Endometrial microvascular endothelial cells (primary cell): Measurements from ENCODE around the gene ARL8A. TPM values are rescaled to one million over a fixed set of nuclear protein-coding genes. Genes with fewer than 3 reads are reported as not detected.
"Not testable (repeated sequence)": the region's sequence is repeated elsewhere in the genome, so short reads cannot be mapped to it uniquely, and the experiment has no call there.

Source experiments
- in situ Hi-C: cut with HindIII; loops from 2 replicates; pipeline ENCODE4 v1.10.0; 2017; ENCODE audit warnings: low sequenced_read_pairs, low pct_unique_long_range_greater_than_20kb; ENCODE audit errors: inconsistent ontology term
- total RNA-seq: library from RNA; depleted of rRNA; stranded (reverse); fragments of >200 nt; gene quantifications from one replicate; pipeline ENCODE4 v1.2.3, GENCODE V29; 2015; ENCODE audit errors: inconsistent ontology term

The ARL8A gene
- total RNA-seq, 1 donor from 2014 or later: 30.5 TPM

GRCh38 chr1:202176949-202177927, 32.7 kb upstream of the ARL8A start:
- in situ Hi-C loops: no loop called here

- in situ Hi-C loops: no loop called here
Measured at GRCh38 chr1:202173993-202174392, 29.5 kb upstream of the ARL8A start.

- in situ Hi-C loops: no loop called here
Measured at GRCh38 chr1:202172015-202172355, 27.4 kb upstream of the ARL8A start.

GRCh38 chr1:202171292-202172014, 26.9 kb upstream of the ARL8A start:
- in situ Hi-C loops: no loop called here

- in situ Hi-C loops: no loop called here
Measured at GRCh38 chr1:202170726-202171125, 26.2 kb upstream of the ARL8A start.

- in situ Hi-C loops: no loop called here
Measured at GRCh38 chr1:202168861-202169260, 24.3 kb upstream of the ARL8A start.

- in situ Hi-C loops: no loop called here
Measured at GRCh38 chr1:202167708-202168415, 23.3 kb upstream of the ARL8A start.

GRCh38 chr1:202167054-202167453, 22.5 kb upstream of the ARL8A start:
- in situ Hi-C loops: not testable (repeated sequence)

- in situ Hi-C loops: no loop called here
Measured at GRCh38 chr1:202165942-202166843, 21.7 kb upstream of the ARL8A start.

- in situ Hi-C loops: no loop called here
Measured at GRCh38 chr1:202165267-202165941, 20.9 kb upstream of the ARL8A start.

GRCh38 chr1:202164271-202165037, 19.9 kb upstream of the ARL8A start:
- in situ Hi-C loops: no loop called here

- in situ Hi-C loops: no loop called here
Measured at GRCh38 chr1:202163281-202164270, 19.0 kb upstream of the ARL8A start.

GRCh38 chr1:202162418-202163280, 18.1 kb upstream of the ARL8A start:
- in situ Hi-C loops: no loop called here

GRCh38 chr1:202162047-202162417, 17.5 kb upstream of the ARL8A start:
- in situ Hi-C loops: no loop called here
